Esophagus muscularis mucosa (tissue), 3 donors: ENCODE measurements around the gene PSMD5.

Experiments used
- POLR2AphosphoS5 ChIP-seq, 2 donors: sonication (generic); formaldehyde crosslinking; IDR thresholded peaks; one replicate each; pipeline ENCODE4 v1.6.1; 2017; ENCODE audit warnings: antibody characterized with exemption in 2 of 2
- TF ChIP-seq, protein P1 (sequence below), 3 experiments: fragments of 200-600 bp in 2 of 3; fragments of 450-650 bp in 1 of 3; sonication (generic) in 2 of 3; IDR thresholded peaks; one replicate each; pipeline ENCODE4 v1.5.1; 2017 to 2019; ENCODE audit warnings: antibody characterized with exemption in 3 of 3, mild to moderate bottlenecking in 2 of 3, moderate library complexity in 1 of 3

DNA sequence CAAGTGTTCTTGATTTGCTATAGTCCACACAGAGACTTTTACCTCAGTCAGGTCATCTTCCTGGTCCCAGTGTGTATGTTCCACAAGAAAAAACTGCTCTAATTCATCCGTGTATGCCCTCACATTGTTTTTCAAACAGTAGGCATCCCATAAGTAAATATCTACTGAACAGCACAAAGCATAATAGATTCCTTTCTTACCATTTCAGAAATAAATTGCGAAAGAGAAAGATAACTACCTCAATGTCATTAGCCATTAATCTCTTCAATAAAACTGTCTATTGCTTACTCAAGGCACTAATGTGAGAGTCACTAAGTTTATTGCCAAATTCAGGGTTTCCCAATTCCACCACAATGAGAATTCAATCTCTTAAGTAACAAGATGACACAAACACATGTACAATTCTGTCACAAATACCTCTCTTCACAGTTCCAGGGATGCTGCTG, 59.1 kb downstream of the PSMD5 start:
- TF ChIP-seq, protein P1, sequence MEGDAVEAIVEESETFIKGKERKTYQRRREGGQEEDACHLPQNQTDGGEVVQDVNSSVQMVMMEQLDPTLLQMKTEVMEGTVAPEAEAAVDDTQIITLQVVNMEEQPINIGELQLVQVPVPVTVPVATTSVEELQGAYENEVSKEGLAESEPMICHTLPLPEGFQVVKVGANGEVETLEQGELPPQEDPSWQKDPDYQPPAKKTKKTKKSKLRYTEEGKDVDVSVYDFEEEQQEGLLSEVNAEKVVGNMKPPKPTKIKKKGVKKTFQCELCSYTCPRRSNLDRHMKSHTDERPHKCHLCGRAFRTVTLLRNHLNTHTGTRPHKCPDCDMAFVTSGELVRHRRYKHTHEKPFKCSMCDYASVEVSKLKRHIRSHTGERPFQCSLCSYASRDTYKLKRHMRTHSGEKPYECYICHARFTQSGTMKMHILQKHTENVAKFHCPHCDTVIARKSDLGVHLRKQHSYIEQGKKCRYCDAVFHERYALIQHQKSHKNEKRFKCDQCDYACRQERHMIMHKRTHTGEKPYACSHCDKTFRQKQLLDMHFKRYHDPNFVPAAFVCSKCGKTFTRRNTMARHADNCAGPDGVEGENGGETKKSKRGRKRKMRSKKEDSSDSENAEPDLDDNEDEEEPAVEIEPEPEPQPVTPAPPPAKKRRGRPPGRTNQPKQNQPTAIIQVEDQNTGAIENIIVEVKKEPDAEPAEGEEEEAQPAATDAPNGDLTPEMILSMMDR (IDR thresholded peaks at IDR 0.05) = no peak
- TF ChIP-seq POLR2AphosphoS5 (IDR thresholded peaks at IDR 0.05) = no peak
